Measurements from ENCODE around the gene EFCC1.

GRCh38 chr3:128995737-128996136, 5.4 kb upstream of the EFCC1 start:
- no peak for TF ChIP-seq GATA3 (IDR thresholded peaks at IDR 0.05; ENCODE audit: low read depth, low read length)
- TF ChIP-seq GATA2 (IDR thresholded peaks at IDR 0.05; ENCODE audit: low read depth, low read length): no peak

All from SH-SY5Y (cell line).